ENCODE data around the gene PLEKHA7. TPM values are rescaled to one million over a fixed set of nuclear protein-coding genes. Genes with fewer than 3 reads are reported as not detected.

The PLEKHA7 gene
- total RNA-seq, 1 experiment from 2014 or later = 7.2 TPM

GRCh38 chr11:16936643-16937042 lies 77.6 kb downstream of the PLEKHA7 start:
- Histone ChIP-seq H3K27me3 (ENCODE audit: insufficient read depth, low read length) (no peaks in the 10 kb centered on the region), H3K9me3 (ENCODE audit: control insufficient read depth in 1 of 2, insufficient read depth in 1 of 2, low read depth in 1 of 2, low read length in 2 of 2) (no peaks in the 10 kb centered on the region), H3K4me2 (ENCODE audit: low read length) (no peak overlapping the region), H3K4me1 (ENCODE audit: control insufficient read depth in 1 of 2, insufficient read depth in 2 of 2, low read length in 2 of 2) (peaks cover 0 to 4% of the 10 kb centered on the region in 2 experiments; a peak in 1 of 4 replicates), H3K9ac (ENCODE audit: low read length) (no peak overlapping the region), H3K27ac (ENCODE audit: low read depth, low read length) (no peak overlapping the region), H2AFZ (ENCODE audit: low read depth, low read length, poor library complexity, severe bottlenecking) (no peak overlapping the region), H3K79me2 (ENCODE audit: insufficient read depth, low read length) (no peaks in the 10 kb centered on the region), H4K20me1 (ENCODE audit: insufficient read depth) (no peaks in the 10 kb centered on the region), H3K4me3 (replicated peaks in 1 of 2; ENCODE audit: low read depth in 1 of 2, low read length in 2 of 2) (no peak overlapping the region), H3K36me3 (ENCODE audit: control insufficient read depth in 1 of 2, insufficient read depth in 2 of 2, low read length in 2 of 2) (no peaks in the 10 kb centered on the region), H3K9me2 (ENCODE audit: insufficient read depth) (no peaks in the 10 kb centered on the region)
- TF ChIP-seq ZBTB33 (IDR thresholded peaks at IDR 0.05; ENCODE audit: extremely low read depth, insufficient replicate concordance, low read length) = no peak
- TF ChIP-seq MAX (IDR thresholded peaks at IDR 0.05) = no peak
- TF ChIP-seq CEBPB (IDR thresholded peaks at IDR 0.05; ENCODE audit: low read depth) = no peak
- no peak for TF ChIP-seq CBX3 (IDR thresholded peaks at IDR 0.05; ENCODE audit: low read depth)
- no peak for TF ChIP-seq ZFX (IDR thresholded peaks at IDR 0.05)
- no peak for TF ChIP-seq EZH2phosphoT487 (IDR thresholded peaks at IDR 0.05; ENCODE audit: borderline replicate concordance)
- no peak for TF ChIP-seq SRF (IDR thresholded peaks at IDR 0.05; ENCODE audit: low read depth)
- TF ChIP-seq TCF7L2 (IDR thresholded peaks at IDR 0.05; ENCODE audit: borderline replicate concordance, extremely low read depth, insufficient read depth, insufficient read length) = no peak
- no peak for TF ChIP-seq FOSL1 (IDR thresholded peaks at IDR 0.05; ENCODE audit: low read depth)
- no peak for TF ChIP-seq POLR2AphosphoS5 (IDR thresholded peaks at IDR 0.05; ENCODE audit: low read depth, low read length)
- TF ChIP-seq CTCF (IDR thresholded peaks at IDR 0.05 in 2 of 3, conservative IDR thresholded peaks at IDR 0.05 in 1 of 3; ENCODE audit: borderline replicate concordance in 1 of 3, insufficient read depth in 1 of 3, low read depth in 2 of 3, low read length in 2 of 3) = no peak
- intact Hi-C loops (cut with micrococcal nuclease) = loop anchor here (5.0 kb wide), 2 partner anchors 149 to 266 kb away; no protein-coding TSS in a partner anchor
- BruUV-seq (replicated peaks) = no TSS peak
- POLR2A ChIA-PET = interaction anchor here (1.3 kb wide), 1 partner anchor 141 kb away, joined by 3 read pairs; the partner anchor contains the start of gene RPS13
- CTCF ChIA-PET = interaction anchor here (0.9 kb wide), 1 partner anchor 15 kb away, joined by 6 read pairs; no protein-coding TSS in a partner anchor
- RAD21 ChIA-PET (ENCODE audit: low non-redundant PET in 1 of 2, low total read pairs in 2 of 2, uncharacterized antibody in 2 of 2, unreplicated experiment in 2 of 2) = interaction anchor here in 1 of 2 experiments (1.0 kb wide), 1 partner anchor 127 kb away, joined by 3 read pairs; no protein-coding TSS in a partner anchor
- ATAC-seq (no peak), DNase-seq (ENCODE audit: low read depth, low spot score) (no peak)
